H1 (cell line): ENCODE measurements around the gene R3HDM4. TPM values are rescaled to one million over a fixed set of nuclear protein-coding genes. Genes with fewer than 3 reads are reported as not detected.

Source experiments
- CTCF ChIA-PET: fragments of 300-600 bp; sonication (Branson Sonifier 250); formaldehyde crosslinking; loops from one replicate; lab custom pipeline; 2021; ENCODE audit not compliant: partially characterized antibody; lab: Charles Lee
- POLR2A ChIA-PET: fragments of 300-600 bp; sonication (Branson Sonifier 250); formaldehyde crosslinking; loops from one replicate; lab custom pipeline; 2021; ENCODE audit warnings: inconsistent platforms; ENCODE audit not compliant: partially characterized antibody; lab: Charles Lee
- DNase-seq, 2 experiments: peaks; one replicate each; pipeline versions ENCODE4 v3.0.0 to v3.0.0-alpha.2; 2010 to 2022; ENCODE audit warnings: low spot score in 2 of 2, low read depth in 1 of 2, mixed read lengths in 1 of 2
- FAIRE-seq: peaks from 2 replicates; lab custom pipeline; 2011; peaks lifted over from hg19 to GRCh38; lab: Jason Lieb, UNC
- H2AFZ ChIP-seq: 2 replicates; pipeline ENCODE4 v1.8.1; 2012; ENCODE audit warnings: low read length, inconsistent platforms
- H2AK5ac ChIP-seq: 2 replicates; pipeline ENCODE4 v1.6.1; 2013; ENCODE audit warnings: low read depth, low read length
- H2BK120ac ChIP-seq: replicated peaks from 2 replicates; pipeline ENCODE3; 2013; ENCODE audit warnings: low read depth, low read length, inconsistent platforms
- H2BK12ac ChIP-seq: 2 replicates; pipeline ENCODE4 v1.6.1; 2013; ENCODE audit warnings: low read depth, low read length
- H2BK15ac ChIP-seq: 2 replicates; pipeline ENCODE4 v1.6.1; 2013; ENCODE audit warnings: low read length
- H2BK20ac ChIP-seq: 2 replicates; pipeline ENCODE4 v1.6.1; 2013; ENCODE audit warnings: low read length
- H2BK5ac ChIP-seq: 2 replicates; pipeline ENCODE4 v1.6.1; 2013; ENCODE audit warnings: low read depth, low read length
- H3K14ac ChIP-seq: 2 replicates; pipeline ENCODE4 v1.6.1; 2013; ENCODE audit warnings: inconsistent platforms; ENCODE audit not compliant: insufficient read length
- H3K18ac ChIP-seq: 2 replicates; pipeline ENCODE4 v1.6.1; 2013; ENCODE audit warnings: low read length; ENCODE audit errors: extremely low read depth
- H3K23ac ChIP-seq: 2 replicates; pipeline ENCODE4 v1.6.1; 2013; ENCODE audit warnings: inconsistent platforms; ENCODE audit not compliant: insufficient read length
- H3K23me2 ChIP-seq: 2 replicates; pipeline ENCODE4 v1.6.1; 2013; ENCODE audit warnings: low read depth, low read length
- H3K27ac ChIP-seq: 2 replicates; pipeline ENCODE4 v1.6.1; 2011; ENCODE audit warnings: low read depth, low read length, inconsistent platforms
- H3K27me3 ChIP-seq, 4 experiments: replicated peaks in 1 of 4; 1 replicate in 1 of 4; 2 replicates in 3 of 4; pipeline versions ENCODE4 v1.6.1 to v1.8.1; 2011 to 2013; ENCODE audit warnings: low read length in 3 of 4, mild to moderate bottlenecking in 3 of 4, inconsistent platforms in 2 of 4, mixed read lengths in 2 of 4, moderate library complexity in 1 of 4; ENCODE audit not compliant: control insufficient read depth in 3 of 4, insufficient read depth in 3 of 4; ENCODE audit errors: extremely low read depth in 1 of 4
- H3K36me3 ChIP-seq, 4 experiments: 2 replicates each; pipeline versions ENCODE4 v1.6.1 to v1.8.1; 2011 to 2013; ENCODE audit warnings: mild to moderate bottlenecking in 4 of 4, low read length in 3 of 4, moderate library complexity in 2 of 4, control low read depth in 1 of 4, inconsistent platforms in 1 of 4; ENCODE audit not compliant: insufficient read depth in 4 of 4, control insufficient read depth in 2 of 4
- H3K4ac ChIP-seq: replicated peaks from 2 replicates; pipeline ENCODE3; 2013; ENCODE audit warnings: low read length, low read depth, mixed read lengths, inconsistent platforms; ENCODE audit not compliant: insufficient read length
- H3K4me1 ChIP-seq, 4 experiments: replicated peaks in 1 of 4; 1 replicate in 1 of 4; 2 replicates in 3 of 4; pipeline versions ENCODE4 v1.6.1 to v1.8.1; 2011 to 2013; ENCODE audit warnings: low read length in 3 of 4, inconsistent platforms in 2 of 4, mixed read lengths in 1 of 4; ENCODE audit not compliant: insufficient read depth in 4 of 4, control insufficient read depth in 3 of 4
- H3K4me2 ChIP-seq, 2 experiments: 2 replicates each; pipeline versions ENCODE4 v1.6.1 to v1.8.1; 2011 to 2013; ENCODE audit warnings: low read depth in 2 of 2, low read length in 2 of 2, control low read depth in 1 of 2, inconsistent platforms in 1 of 2, mild to moderate bottlenecking in 1 of 2; ENCODE audit not compliant: insufficient read depth in 1 of 2
- H3K4me3 ChIP-seq, 4 experiments: fragments of 200-600, 300-600 bp in 1 of 4; sonication (generic), shearing (Covaris generic), sonication (Bioruptor Twin) in 1 of 4; 2 replicates each; pipeline versions ENCODE4 v1.5.1 to v1.8.1; 2011 to 2016; ENCODE audit warnings: low read length in 4 of 4, low read depth in 3 of 4, control low read depth in 2 of 4, inconsistent platforms in 2 of 4, mild to moderate bottlenecking in 2 of 4, mixed read lengths in 1 of 4, moderate library complexity in 1 of 4; ENCODE audit not compliant: insufficient read depth in 2 of 4; ENCODE audit errors: extremely low read depth in 1 of 4
- H3K56ac ChIP-seq: replicated peaks from 2 replicates; pipeline ENCODE3; 2013; ENCODE audit warnings: low read depth, mild to moderate bottlenecking, mixed read lengths, low read length, inconsistent platforms; ENCODE audit not compliant: insufficient read length
- H3K79me1 ChIP-seq: 2 replicates; pipeline ENCODE4 v1.6.1; 2013; ENCODE audit warnings: low read depth, low read length, control low read depth
- H3K79me2 ChIP-seq, 2 experiments: 2 replicates each; pipeline versions ENCODE4 v1.6.1 to v1.8.1; 2012 to 2013; ENCODE audit warnings: low read length in 2 of 2, mild to moderate bottlenecking in 2 of 2, inconsistent platforms in 1 of 2; ENCODE audit not compliant: insufficient read depth in 2 of 2, control insufficient read depth in 1 of 2
- H3K9ac ChIP-seq, 4 experiments: replicated peaks in 1 of 4; 1 replicate in 1 of 4; 2 replicates in 3 of 4; pipeline versions ENCODE4 v1.6.1 to v1.8.1; 2011 to 2013; ENCODE audit warnings: low read depth in 3 of 4, low read length in 3 of 4, control low read depth in 2 of 4, mild to moderate bottlenecking in 2 of 4, moderate library complexity in 2 of 4, inconsistent platforms in 1 of 4; ENCODE audit errors: extremely low read depth in 1 of 4
- H3K9me3 ChIP-seq, 2 experiments: 2 replicates each; pipeline versions ENCODE4 v1.6.1 to v1.8.1; 2012 to 2013; ENCODE audit warnings: mild to moderate bottlenecking in 2 of 2, moderate library complexity in 2 of 2, control low read depth in 1 of 2, inconsistent platforms in 1 of 2, low read depth in 1 of 2, low read length in 1 of 2, mixed read lengths in 1 of 2; ENCODE audit not compliant: insufficient read depth in 2 of 2
- H4K20me1 ChIP-seq, 2 experiments: replicated peaks in 1 of 2; 2 replicates each; pipeline versions ENCODE3 to v1.8.1; 2011 to 2013; ENCODE audit warnings: inconsistent platforms in 2 of 2, low read length in 2 of 2, mild to moderate bottlenecking in 1 of 2; ENCODE audit not compliant: insufficient read depth in 2 of 2, control insufficient read depth in 1 of 2
- H4K5ac ChIP-seq: 2 replicates; pipeline ENCODE4 v1.6.1; 2013; ENCODE audit warnings: low read length, low read depth, mixed read lengths, inconsistent platforms; ENCODE audit not compliant: insufficient read length
- H4K8ac ChIP-seq: 2 replicates; pipeline ENCODE4 v1.8.0; 2013; ENCODE audit warnings: mild to moderate bottlenecking, moderate library complexity, low read length, inconsistent platforms; ENCODE audit not compliant: insufficient read depth; ENCODE audit errors: extremely low read depth
- H4K91ac ChIP-seq: replicated peaks from 2 replicates; pipeline ENCODE3; 2013; ENCODE audit warnings: low read length, mixed read lengths, inconsistent platforms; ENCODE audit not compliant: insufficient read length
- CBX5 ChIP-seq: fragments of 300-800, 300-1000 bp; sonication (generic); IDR thresholded peaks from 2 replicates; pipeline ENCODE4 v1.7.1; 2016; ENCODE audit warnings: antibody characterized with exemption, low read length, low read depth
- CHD1 ChIP-seq: IDR thresholded peaks from 2 replicates; pipeline ENCODE4 v1.6.1; 2012; ENCODE audit warnings: low read depth, low read length, improper control_type of control experiment
- KDM1A ChIP-seq: fragments of 200-600, 300-600 bp; sonication (generic); IDR thresholded peaks from 2 replicates; pipeline ENCODE4 v1.7.1; 2016; ENCODE audit warnings: mild to moderate bottlenecking, low read length, borderline replicate concordance
- KDM5A ChIP-seq: fragments of 200-600 bp; IDR thresholded peaks from 2 replicates; pipeline ENCODE4 v1.7.1; 2012; ENCODE audit warnings: mild to moderate bottlenecking, low read length, inconsistent platforms, mixed read lengths
- POLR2AphosphoS5 ChIP-seq: IDR thresholded peaks from 2 replicates; pipeline ENCODE4 v1.6.1; 2011; ENCODE audit warnings: low read depth, low read length
- RNF2 ChIP-seq: fragments of 200-900, 300-1000 bp; sonication (generic); IDR thresholded peaks from 2 replicates; pipeline ENCODE4 v1.7.1; 2016; ENCODE audit warnings: borderline replicate concordance, low read depth, mild to moderate bottlenecking, antibody characterized with exemption, low read length; ENCODE audit not compliant: poor library complexity, severe bottlenecking; ENCODE audit errors: missing control alignments
- RXRA ChIP-seq: IDR thresholded peaks from 2 replicates; pipeline ENCODE4 v1.6.1; 2011; ENCODE audit warnings: low read depth, mild to moderate bottlenecking, low read length, moderate library complexity; ENCODE audit not compliant: insufficient read depth
- TEAD4 ChIP-seq: IDR thresholded peaks from 2 replicates; pipeline ENCODE4 v1.6.1; 2012; ENCODE audit warnings: low read depth, low read length, inconsistent platforms, mixed read lengths
- WGBS, 2 experiments: shearing (Covaris generic) in 1 of 2; methylation state at CpG; one replicate each; pipeline versions ENCODE4 v1.1.6 to v1.1.7; 2013 to 2015; ENCODE audit warnings: low lambda C conversion rate in 2 of 2, mixed read lengths in 2 of 2, inconsistent platforms in 1 of 2, low coverage in 1 of 2, missing lambda C conversion rate in 1 of 2; ENCODE audit not compliant: insufficient replicate concordance in 2 of 2, insufficient coverage in 1 of 2, insufficient read length in 1 of 2; ENCODE audit errors: extremely low coverage in 1 of 2, missing lambda C conversion rate in 1 of 2; 5-methylcytosine and 5-hydroxymethylcytosine counted together
- polyA plus RNA-seq, 7 experiments: library from polyadenylated mRNA; depleted of rRNA in 3 of 7; stranded (reverse) in 5 of 7; unstranded in 2 of 7; fragments of >200 nt in 5 of 7; fragments of 200-250 nt in 2 of 7; gene quantifications; 1 replicate in 5 of 7; 2 replicates in 1 of 7; 4 replicates in 1 of 7; pipeline versions ENCODE4 v1.2.1 to v1.2.3, GENCODE V29; 2011 to 2013; ENCODE audit warnings: missing spikeins in 2 of 7, mixed read lengths in 2 of 7
- total RNA-seq: library from RNA; stranded (reverse); fragmentation: NEBNext Ultra II Directional; extraction: Animal tissue kit (Norgen Biotek cat#: 25700); gene quantifications from 2 replicates; pipeline ENCODE4 v1.2.1, GENCODE V29; 2021
- TF ChIP-seq, protein P1 (sequence below): IDR thresholded peaks from 2 replicates; pipeline ENCODE4 v1.6.1; 2011; ENCODE audit warnings: low read depth, mild to moderate bottlenecking, low read length; ENCODE audit not compliant: insufficient read depth

The R3HDM4 gene
- total and polyA plus RNA-seq, 2 of the 8 experiments (the other 6 are each of a cell fraction or from before 2014, with no cell fraction given), result 76.8 to 102 TPM

DNA sequence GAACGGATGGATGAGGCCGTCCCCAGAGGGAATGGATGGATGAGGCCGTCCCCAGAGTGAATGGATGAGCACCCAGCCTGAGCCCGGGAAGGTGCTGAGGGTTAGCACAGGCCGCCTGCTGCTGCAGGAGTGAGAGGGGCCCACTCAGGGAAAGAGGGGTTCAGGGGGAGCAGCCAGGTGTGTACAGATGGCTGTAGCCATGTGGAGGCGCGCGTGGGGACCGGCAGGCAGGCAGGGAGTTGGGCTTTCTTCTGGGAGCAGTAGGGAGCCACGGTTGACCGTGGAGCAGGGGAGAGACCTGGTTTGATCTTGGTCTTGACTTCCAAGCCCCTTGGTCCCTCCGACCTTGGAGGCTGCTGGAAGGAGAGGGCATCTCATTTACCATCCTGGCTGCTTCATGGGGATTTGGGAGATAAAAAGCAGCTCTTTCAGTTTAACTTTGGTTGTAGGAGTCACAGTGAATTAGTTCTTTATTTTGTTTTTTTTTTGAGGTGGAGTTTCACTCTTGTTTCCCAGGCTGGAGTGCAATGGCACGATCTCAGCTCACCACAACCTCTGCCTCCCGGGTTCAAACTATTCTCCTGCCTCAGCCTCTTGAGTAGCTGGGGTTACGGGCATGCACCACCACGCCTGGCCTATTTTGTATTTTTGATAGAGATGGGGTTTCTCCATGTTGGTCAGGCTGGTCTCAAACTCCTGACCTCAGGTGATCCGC, 37.5 kb upstream of the R3HDM4 start:
- Histone ChIP-seq H3K27me3 (no peaks in the 10 kb centered on the region), H3K56ac (no peak overlapping the region), H4K91ac (no peak overlapping the region), H3K18ac (no peak overlapping the region), H4K20me1 (peaks cover 0 to 10% of the 10 kb centered on the region in 2 experiments), H3K27ac (no peak overlapping the region), H3K4me3 (no peak overlapping the region), H2BK20ac (no peak overlapping the region), H3K4me2 (no peak overlapping the region), H2BK5ac (no peak overlapping the region), H3K79me2 (peaks cover 0 to 20% of the 10 kb centered on the region in 2 experiments; a peak in 2 of 4 replicates), H4K8ac (no peak overlapping the region), H2BK15ac (no peak overlapping the region), H3K9ac (no peak overlapping the region), H3K23me2 (no peaks in the 10 kb centered on the region; the same call in 1 of the 2 replicates), H3K4ac (no peak overlapping the region), H3K4me1 (peaks cover 0 to 28% (median 13%) of the 10 kb centered on the region in 4 experiments; a peak in 6 of 7 replicates), H2BK120ac (no peak overlapping the region), H3K9me3 (no peaks in the 10 kb centered on the region), H3K79me1 (peaks cover 14% of the 10 kb centered on the region), H3K36me3 (peaks cover 0 to 3% (median 1%) of the 10 kb centered on the region in 4 experiments; a peak in 1 of 8 replicates), H3K23ac (no peak overlapping the region), H2BK12ac (no peak overlapping the region), H2AFZ (no peak overlapping the region), H4K5ac (no peak overlapping the region), H2AK5ac (no peak overlapping the region), H3K14ac (no peak overlapping the region)
- TF ChIP-seq RXRA (no peak), CHD1 (no peak), KDM1A (no peak), CBX5 (no peak), RNF2 (no peak), KDM5A (no peak), POLR2AphosphoS5 (no peak), TEAD4 (no peak)
- TF ChIP-seq, protein P1, sequence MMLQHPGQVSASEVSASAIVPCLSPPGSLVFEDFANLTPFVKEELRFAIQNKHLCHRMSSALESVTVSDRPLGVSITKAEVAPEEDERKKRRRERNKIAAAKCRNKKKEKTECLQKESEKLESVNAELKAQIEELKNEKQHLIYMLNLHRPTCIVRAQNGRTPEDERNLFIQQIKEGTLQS, result no peak
- ChIA-PET POLR2A (interaction anchor here (0.6 kb wide), 1 partner anchor 153 kb away, joined by 4 read pairs; no protein-coding TSS in a partner anchor), CTCF (interaction anchor here (1.2 to 2.3 kb wide), 2 partner anchors 10 to 75 kb away, joined by 3 to 11 read pairs; no protein-coding TSS in a partner anchor)
- WGBS, 2 experiments, result 90% methylated on average over 17 of the region's 17 CpGs; no CpG with 5 or more reads in 1 of the 2 experiments
- FAIRE-seq, result no peak
- no peak for DNase-seq
